T1000 (cell line): Measurements from ENCODE around the gene PEX3.
A peak's percentile ranks its signal among the peaks of the same experiment; 100 is the strongest.
"Not testable (repeated sequence)": the region's sequence is repeated elsewhere in the genome, so short reads cannot be mapped to it uniquely, and the experiment has no call there.

Source experiments
- DNase-seq: peaks from one replicate; lab custom pipeline; 2025; ENCODE audit warnings: mixed read lengths; lab: John Stamatoyannopoulos, UW

Gene PEX3

GRCh38 chr6:143450453-143451371 lies at the start of gene PEX3, which contains the start of gene ADAT2:
Gene PEX3, plus strand, starts transcription at chr6:143450805. Its CDS starts 238 bp downstream, at chr6:143451043.
Gene ADAT2, minus strand, starts transcription at chr6:143450695. Its CDS starts 37 bp downstream, at chr6:143450658.
- DNase-seq, result peak; percentile 87

GRCh38 chr6:143401068-143401446 lies 49.5 kb upstream of the PEX3 start:
- DNase-seq, result no peak

- DNase-seq, result no peak
Observed at GRCh38 chr6:143401636-143402370, 48.8 kb upstream of the PEX3 start.

GRCh38 chr6:143402721-143403336 lies 47.8 kb upstream of the PEX3 start:
- no peak for DNase-seq

- DNase-seq, result no peak
Observed at GRCh38 chr6:143405373-143406154, 45.0 kb upstream of the PEX3 start.

GRCh38 chr6:143406673-143407072 lies 43.9 kb upstream of the PEX3 start:
- no peak for DNase-seq

GRCh38 chr6:143408151-143408786 lies 42.3 kb upstream of the PEX3 start:
- DNase-seq, result no peak

- DNase-seq, result no peak
Observed at GRCh38 chr6:143408787-143409162, 41.8 kb upstream of the PEX3 start.

- DNase-seq, result no peak
Observed at GRCh38 chr6:143410859-143411270, 39.7 kb upstream of the PEX3 start.

- DNase-seq, result no peak
Observed at GRCh38 chr6:143414769-143415168, 35.8 kb upstream of the PEX3 start.

- DNase-seq, result no peak
Observed at GRCh38 chr6:143419526-143419925, 31.1 kb upstream of the PEX3 start.

GRCh38 chr6:143426026-143426425 lies 24.6 kb upstream of the PEX3 start:
- DNase-seq, result no peak

- peak; percentile 57 for DNase-seq
Observed at GRCh38 chr6:143427109-143427817, 23.3 kb upstream of the PEX3 start.

GRCh38 chr6:143429970-143430369 lies 20.6 kb upstream of the PEX3 start:
- no peak for DNase-seq

GRCh38 chr6:143431226-143431625 lies 19.4 kb upstream of the PEX3 start:
- DNase-seq, result no peak

GRCh38 chr6:143432588-143432987 lies 18.0 kb upstream of the PEX3 start:
- DNase-seq, result no peak

GRCh38 chr6:143441010-143441409 lies 9.6 kb upstream of the PEX3 start:
- no peak for DNase-seq

- no peak for DNase-seq
Observed at GRCh38 chr6:143441680-143442545, 8.7 kb upstream of the PEX3 start.

- DNase-seq, result no peak
Observed at GRCh38 chr6:143443096-143443495, 7.5 kb upstream of the PEX3 start.

GRCh38 chr6:143447865-143448264 lies 2.7 kb upstream of the PEX3 start:
- not testable (repeated sequence) for DNase-seq
